Uterine smooth muscle cell (primary cell): ENCODE results near the gene HNF1B. TPM values are rescaled to one million over a fixed set of nuclear protein-coding genes. Genes with fewer than 3 reads are reported as not detected.

Experiments
- total RNA-seq: library from RNA; depleted of rRNA; stranded (reverse); fragments of >200 nt; gene quantifications from 2 replicates; pipeline ENCODE4 v1.2.3, GENCODE V29; 2014

HNF1B gene, protein sequence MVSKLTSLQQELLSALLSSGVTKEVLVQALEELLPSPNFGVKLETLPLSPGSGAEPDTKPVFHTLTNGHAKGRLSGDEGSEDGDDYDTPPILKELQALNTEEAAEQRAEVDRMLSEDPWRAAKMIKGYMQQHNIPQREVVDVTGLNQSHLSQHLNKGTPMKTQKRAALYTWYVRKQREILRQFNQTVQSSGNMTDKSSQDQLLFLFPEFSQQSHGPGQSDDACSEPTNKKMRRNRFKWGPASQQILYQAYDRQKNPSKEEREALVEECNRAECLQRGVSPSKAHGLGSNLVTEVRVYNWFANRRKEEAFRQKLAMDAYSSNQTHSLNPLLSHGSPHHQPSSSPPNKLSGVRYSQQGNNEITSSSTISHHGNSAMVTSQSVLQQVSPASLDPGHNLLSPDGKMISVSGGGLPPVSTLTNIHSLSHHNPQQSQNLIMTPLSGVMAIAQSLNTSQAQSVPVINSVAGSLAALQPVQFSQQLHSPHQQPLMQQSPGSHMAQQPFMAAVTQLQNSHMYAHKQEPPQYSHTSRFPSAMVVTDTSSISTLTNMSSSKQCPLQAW
- total RNA-seq: under 0.01 TPM in 1 of 2 replicates, not detected in the other

DNA sequence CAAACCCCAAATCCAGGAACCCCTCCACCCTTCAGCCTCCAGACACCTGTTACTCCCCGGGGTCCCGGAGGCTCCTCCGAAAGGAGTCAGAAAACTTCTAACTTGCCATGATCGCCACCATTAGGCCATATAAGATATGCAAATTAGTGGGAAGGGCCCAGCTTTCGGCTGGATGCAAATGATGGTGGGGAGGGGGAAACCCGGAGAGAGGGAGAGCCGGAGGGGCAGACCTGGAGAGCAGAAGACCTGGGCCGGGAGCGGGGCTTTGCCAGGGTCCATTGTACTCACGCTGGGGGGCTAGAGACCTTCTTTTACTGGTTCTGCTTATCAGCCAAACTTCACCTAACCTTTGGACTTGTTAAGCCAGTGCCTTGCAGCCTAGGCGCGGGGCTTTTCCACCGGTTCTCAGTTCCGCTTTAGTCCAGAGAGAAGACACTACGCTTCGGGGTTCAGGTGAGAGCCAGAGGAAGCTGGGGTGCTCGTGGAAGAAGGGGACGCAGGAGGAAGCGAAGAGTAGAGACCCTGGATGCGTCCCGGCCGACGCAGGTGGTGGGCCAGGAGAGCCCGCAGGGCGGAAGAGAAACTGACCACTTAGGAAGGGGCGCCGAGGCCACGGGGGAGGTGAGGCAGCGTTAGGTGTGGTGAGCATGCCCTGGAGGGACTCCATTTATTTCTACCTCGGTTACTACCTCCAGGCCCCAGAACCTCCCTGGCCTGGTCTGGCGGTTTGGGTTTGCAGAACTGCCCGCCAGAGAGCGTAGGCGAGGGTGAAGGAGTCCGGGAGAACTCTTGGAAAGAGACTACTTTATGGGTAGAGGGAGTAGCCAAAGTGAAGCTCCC, at the start of gene HNF1B:
HNF1B (minus strand) TSS at position 99 of the 840 bp plus-strand sequence. CDS start 175 bp downstream, outside the sequence.

DNA sequence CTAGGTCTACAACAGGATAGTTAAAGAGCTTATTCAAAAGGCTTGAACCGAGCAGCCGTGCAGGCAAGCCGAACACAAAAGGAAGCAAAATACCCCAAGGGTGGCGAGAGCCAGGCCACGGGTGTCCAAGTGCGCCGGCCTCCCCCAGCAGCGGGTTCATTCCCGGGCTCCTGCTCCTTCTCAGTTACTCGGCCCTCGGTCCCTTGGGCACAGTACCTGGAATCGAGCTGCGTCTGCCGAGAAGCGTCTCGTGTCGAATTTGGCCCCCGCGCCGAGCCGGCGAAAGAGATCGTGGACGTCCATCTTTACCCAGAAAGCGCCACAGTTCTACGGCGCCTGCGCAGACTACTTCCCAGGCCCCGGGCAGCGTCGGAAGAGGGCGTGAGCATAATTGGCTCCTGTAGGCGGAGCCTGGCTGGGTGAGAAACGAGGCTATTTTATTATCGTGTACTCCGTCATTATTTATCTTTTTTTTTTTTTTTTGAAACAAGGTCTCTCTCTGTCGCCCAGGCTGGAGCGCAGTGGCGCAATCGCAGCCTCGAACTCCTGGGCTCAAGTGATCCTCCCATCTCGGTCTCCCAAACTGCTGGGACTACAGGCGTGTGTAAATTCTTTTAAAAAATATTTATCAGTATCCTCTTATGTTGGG, 101.6 kb downstream of the HNF1B start, which contains the start of gene DDX52:
DDX52 (minus strand) TSS at position 329 of the 649 bp plus-strand sequence; CDS start at position 303, 26 bp downstream.

Other genes with a start within 250 kb of the HNF1B start
- gene SYNRG, start 135.6 kb downstream of the HNF1B start, total RNA-seq: 14.9 and 18.9 TPM in 2 replicates
- gene DDX52, start 101.6 kb downstream of the HNF1B start, total RNA-seq: 21.2 and 21.4 TPM in 2 replicates
- not detected in 2 replicates for gene TBC1D3K, start 179.4 kb upstream of the HNF1B start, total RNA-seq
- gene TBC1D3L, start 244.0 kb upstream of the HNF1B start, total RNA-seq: 2.1 and 3.9 TPM in 2 replicates